Sigmoid colon (tissue), 7 donors: Measurements from ENCODE around the gene FAM227B. TPM values are rescaled to one million over a fixed set of nuclear protein-coding genes. Genes with fewer than 3 reads are reported as not detected.

ENCODE experiments used
- DNase-seq: peaks from one replicate; pipeline ENCODE4 v3.0.0-alpha.2; 2019
- H3K27ac ChIP-seq, 4 donors: fragments of 200-600 bp; sonication (generic); one replicate each; pipeline ENCODE4 v1.5.1; 2016 to 2019; ENCODE audit warnings: mild to moderate bottlenecking in 1 of 4
- H3K27me3 ChIP-seq, 3 donors: fragments of 200-600 bp; sonication (generic); one replicate each; pipeline ENCODE4 v1.5.1; 2019; ENCODE audit warnings: mild to moderate bottlenecking in 1 of 3
- H3K36me3 ChIP-seq, 4 donors: fragments of 200-600 bp; sonication (generic); one replicate each; pipeline ENCODE4 v1.5.1; 2016 to 2019
- H3K4me1 ChIP-seq, 4 donors: fragments of 200-600 bp; sonication (generic); one replicate each; pipeline ENCODE4 v1.5.1; 2017 to 2019
- H3K4me3 ChIP-seq, 4 donors: fragments of 200-600 bp; sonication (generic); one replicate each; pipeline ENCODE4 v1.5.1; 2017 to 2019; ENCODE audit warnings: mild to moderate bottlenecking in 2 of 4, moderate library complexity in 1 of 4
- H3K9me3 ChIP-seq, 4 donors: fragments of 200-600 bp in 3 of 4; sonication (generic) in 3 of 4; one replicate each; pipeline versions ENCODE4 v1.5.1 to v1.6.1; 2013 to 2019
- CTCF ChIP-seq, 4 experiments: fragments of 450-650 bp in 3 of 4; fragments of 200-600 bp in 1 of 4; IDR thresholded peaks; one replicate each; pipeline ENCODE4 v1.5.1; 2016 to 2019; ENCODE audit warnings: antibody characterized with exemption in 4 of 4, mild to moderate bottlenecking in 3 of 4, moderate library complexity in 2 of 4
- EP300 ChIP-seq, 4 donors: sonication (generic); formaldehyde crosslinking; IDR thresholded peaks; one replicate each; pipeline ENCODE4 v1.6.1; 2017; ENCODE audit warnings: antibody characterized with exemption in 4 of 4
- POLR2A ChIP-seq, 2 donors: fragments of 450-650 bp; IDR thresholded peaks; one replicate each; pipeline ENCODE4 v1.6.1; 2016; ENCODE audit warnings: antibody characterized with exemption in 2 of 2, mild to moderate bottlenecking in 2 of 2, moderate library complexity in 2 of 2
- POLR2AphosphoS5 ChIP-seq, 4 donors: sonication (generic); formaldehyde crosslinking; IDR thresholded peaks; one replicate each; pipeline ENCODE4 v1.6.1; 2017; ENCODE audit warnings: antibody characterized with exemption in 4 of 4
- WGBS, 2 donors: extraction: QIAGEN DNeasy Blood & Tissue Kit; methylation state at CpG; one replicate each; pipeline ENCODE4 v1.1.7; 2013; 5-methylcytosine and 5-hydroxymethylcytosine counted together
- intact Hi-C: fragments of 100-400 bp; cut with DNase I; formaldehyde crosslinking; loops from one replicate; pipeline ENCODE4 v1.15.1; 2023
- polyA plus RNA-seq, 3 donors: library from polyadenylated mRNA; stranded (reverse); fragments of 200-250 nt; gene quantifications; one replicate each; pipeline ENCODE4 v1.2.3, GENCODE V29; 2013
- total RNA-seq, 4 donors: library from RNA; depleted of rRNA; stranded (reverse); fragments of >200 nt; gene quantifications; one replicate each; pipeline ENCODE4 v1.1.0, GENCODE V29; 2016
- donor health status: healthy with polysubstance abuse.
- donor health status: Bipolar disorder and iron deficiency.
- donor health status: healthy.

The FAM227B gene
- total and polyA plus RNA-seq, 7 donors = 1.8 to 21.1 (median 11.1) TPM

GRCh38 chr15:49331442-49331841 is 289.2 kb downstream of the FAM227B start:
- Histone ChIP-seq H3K27ac (no peak overlapping the region), H3K36me3 (no peaks in the 10 kb centered on the region), H3K9me3 (peaks cover 0 to 3% (median 0%) of the 10 kb centered on the region in 4 donors), H3K4me3 (no peak overlapping the region), H3K4me1 (no peaks in the 10 kb centered on the region), H3K27me3 (no peaks in the 10 kb centered on the region)
- DNase-seq = no peak
- intact Hi-C loops = no loop called here
- TF ChIP-seq EP300 (IDR thresholded peaks at IDR 0.05) (no peak), CTCF (IDR thresholded peaks at IDR 0.05) (no peak), POLR2A (IDR thresholded peaks at IDR 0.05) (no peak), POLR2AphosphoS5 (IDR thresholded peaks at IDR 0.05) (no peak)

- no peak for TF ChIP-seq POLR2A (IDR thresholded peaks at IDR 0.05)
- intact Hi-C loops = no loop called here
- no peaks in the 10 kb centered on the region for H3K9me3 ChIP-seq
- no peaks in the 10 kb centered on the region for H3K36me3 ChIP-seq
- H3K4me1 ChIP-seq = no peaks in the 10 kb centered on the region
- H3K27me3 ChIP-seq = no peaks in the 10 kb centered on the region
- DNase-seq = no peak
- H3K27ac ChIP-seq = no peak overlapping the region
- H3K4me3 ChIP-seq = no peak overlapping the region
Observed at GRCh38 chr15:49330166-49330565, 290.5 kb downstream of the FAM227B start.

- H3K27me3 ChIP-seq = no peaks in the 10 kb centered on the region
- no peak for TF ChIP-seq POLR2A (IDR thresholded peaks at IDR 0.05)
- TF ChIP-seq POLR2AphosphoS5 (IDR thresholded peaks at IDR 0.05) = no peak
- no peak for TF ChIP-seq EP300 (IDR thresholded peaks at IDR 0.05)
- no peak for TF ChIP-seq CTCF (IDR thresholded peaks at IDR 0.05)
- H3K36me3 ChIP-seq = no peaks in the 10 kb centered on the region
- H3K4me3 ChIP-seq = no peak overlapping the region
- H3K9me3 ChIP-seq = no peaks in the 10 kb centered on the region
- H3K27ac ChIP-seq = no peak overlapping the region
- no peaks in the 10 kb centered on the region for H3K4me1 ChIP-seq
- intact Hi-C loops = no loop called here
- no peak for DNase-seq
Observed at GRCh38 chr15:49328941-49329340, 291.7 kb downstream of the FAM227B start.

GRCh38 chr15:49327927-49328326 is 292.7 kb downstream of the FAM227B start:
- H3K36me3 ChIP-seq = no peaks in the 10 kb centered on the region
- H3K9me3 ChIP-seq = no peaks in the 10 kb centered on the region
- no peak overlapping the region for H3K27ac ChIP-seq
- H3K4me1 ChIP-seq = peaks cover 0 to 4% (median 0%) of the 10 kb centered on the region in 4 donors
- TF ChIP-seq EP300 (IDR thresholded peaks at IDR 0.05) (no peak), POLR2AphosphoS5 (IDR thresholded peaks at IDR 0.05) (no peak), CTCF (IDR thresholded peaks at IDR 0.05) (no peak), POLR2A (IDR thresholded peaks at IDR 0.05) (no peak)
- WGBS, 2 donors = 91 to 97% methylated on average over 4 of the region's 4 CpGs
- no peak for DNase-seq
- intact Hi-C loops = no loop called here
- H3K4me3 ChIP-seq = no peak overlapping the region
- H3K27me3 ChIP-seq = no peaks in the 10 kb centered on the region

- no peak for TF ChIP-seq POLR2A (IDR thresholded peaks at IDR 0.05)
- TF ChIP-seq CTCF (IDR thresholded peaks at IDR 0.05) = no peak
- no peak for TF ChIP-seq EP300 (IDR thresholded peaks at IDR 0.05)
- no peak for TF ChIP-seq POLR2AphosphoS5 (IDR thresholded peaks at IDR 0.05)
- Histone ChIP-seq H3K36me3 (peaks cover 0 to 22% (median 2%) of the 10 kb centered on the region in 4 donors), H3K27me3 (no peaks in the 10 kb centered on the region), H3K4me3 (no peak overlapping the region), H3K27ac (no peak overlapping the region), H3K9me3 (no peaks in the 10 kb centered on the region), H3K4me1 (peaks cover 0 to 4% (median 0%) of the 10 kb centered on the region in 4 donors)
- 71 to 88% methylated on average over 1 of the region's 1 CpG for WGBS, 2 donors
- DNase-seq = no peak
- intact Hi-C loops = no loop called here
Observed at GRCh38 chr15:49323207-49323606, 297.4 kb downstream of the FAM227B start.
